Hepatocyte (in vitro differentiated cells): Measurements from ENCODE around the gene ARID4B.

ENCODE experiments used
- CTCF ChIP-seq: fragments of 200-600 bp; sonication (generic); IDR thresholded peaks from 2 replicates; pipeline ENCODE4 v1.5.1; 2016; ENCODE audit warnings: antibody characterized with exemption, mild to moderate bottlenecking; ENCODE audit not compliant: poor library complexity
- EZH2phosphoT487 ChIP-seq: fragments of 200-600 bp; sonication (generic); IDR thresholded peaks from one replicate; pipeline ENCODE4 v1.6.1; 2018; ENCODE audit warnings: antibody characterized with exemption, mild to moderate bottlenecking, low read depth, moderate library complexity; ENCODE audit not compliant: unreplicated experiment, severe bottlenecking

- TF ChIP-seq CTCF (no peak), EZH2phosphoT487 (no peak)
These were observed 48.3 kb downstream of the ARID4B start for GRCh38 chr1:235279694-235280093.
